ENCODE results near the gene ARL5B. TPM values are rescaled to one million over a fixed set of nuclear protein-coding genes. Genes with fewer than 3 reads are reported as not detected.

The ARL5B gene
- total RNA-seq, 2 donors from 2014 or later = 44.8 to 55.4 TPM

GRCh38 chr10:18687195-18687594, 28.0 kb downstream of the ARL5B start:
- Histone ChIP-seq H3K4me3 (ENCODE audit: low read length) (no peak overlapping the region), H3K9me3 (ENCODE audit: control insufficient read depth, low read length) (no peaks in the 10 kb centered on the region), H3K27ac (ENCODE audit: low read depth, low read length) (no peak overlapping the region), H3K27me3 (ENCODE audit: control insufficient read depth, insufficient read depth, low read length, poor library complexity, severe bottlenecking) (no peaks in the 10 kb centered on the region), H3K36me3 (ENCODE audit: control insufficient read depth, insufficient read depth, low read length) (peaks cover 5% of the 10 kb centered on the region), H3K9ac (ENCODE audit: extremely low read depth, low read length, poor library complexity, severe bottlenecking) (no peak overlapping the region), H3K4me1 (ENCODE audit: control insufficient read depth, insufficient read depth, low read length) (no peaks in the 10 kb centered on the region)
- Mint-ChIP-seq H3K27ac (no peak overlapping the region), H3K36me3 (ENCODE audit: low read depth) (no peaks in the 10 kb centered on the region), H3K27me3 (ENCODE audit: insufficient read depth) (no peaks in the 10 kb centered on the region), H3K9me3 (no peaks in the 10 kb centered on the region), H3K4me1 (no peaks in the 10 kb centered on the region), H3K4me3 (no peak overlapping the region)
- TF ChIP-seq, protein P1, sequence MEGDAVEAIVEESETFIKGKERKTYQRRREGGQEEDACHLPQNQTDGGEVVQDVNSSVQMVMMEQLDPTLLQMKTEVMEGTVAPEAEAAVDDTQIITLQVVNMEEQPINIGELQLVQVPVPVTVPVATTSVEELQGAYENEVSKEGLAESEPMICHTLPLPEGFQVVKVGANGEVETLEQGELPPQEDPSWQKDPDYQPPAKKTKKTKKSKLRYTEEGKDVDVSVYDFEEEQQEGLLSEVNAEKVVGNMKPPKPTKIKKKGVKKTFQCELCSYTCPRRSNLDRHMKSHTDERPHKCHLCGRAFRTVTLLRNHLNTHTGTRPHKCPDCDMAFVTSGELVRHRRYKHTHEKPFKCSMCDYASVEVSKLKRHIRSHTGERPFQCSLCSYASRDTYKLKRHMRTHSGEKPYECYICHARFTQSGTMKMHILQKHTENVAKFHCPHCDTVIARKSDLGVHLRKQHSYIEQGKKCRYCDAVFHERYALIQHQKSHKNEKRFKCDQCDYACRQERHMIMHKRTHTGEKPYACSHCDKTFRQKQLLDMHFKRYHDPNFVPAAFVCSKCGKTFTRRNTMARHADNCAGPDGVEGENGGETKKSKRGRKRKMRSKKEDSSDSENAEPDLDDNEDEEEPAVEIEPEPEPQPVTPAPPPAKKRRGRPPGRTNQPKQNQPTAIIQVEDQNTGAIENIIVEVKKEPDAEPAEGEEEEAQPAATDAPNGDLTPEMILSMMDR (conservative IDR thresholded peaks at IDR 0.05) = no peak
- 89 to 98% methylated on average over 3 to 7 of the region's 7 CpGs for WGBS, 2 experiments (ENCODE audit: insufficient coverage in 1 of 2, insufficient read length in 1 of 2)
- DNase-seq = no peak

DNA sequence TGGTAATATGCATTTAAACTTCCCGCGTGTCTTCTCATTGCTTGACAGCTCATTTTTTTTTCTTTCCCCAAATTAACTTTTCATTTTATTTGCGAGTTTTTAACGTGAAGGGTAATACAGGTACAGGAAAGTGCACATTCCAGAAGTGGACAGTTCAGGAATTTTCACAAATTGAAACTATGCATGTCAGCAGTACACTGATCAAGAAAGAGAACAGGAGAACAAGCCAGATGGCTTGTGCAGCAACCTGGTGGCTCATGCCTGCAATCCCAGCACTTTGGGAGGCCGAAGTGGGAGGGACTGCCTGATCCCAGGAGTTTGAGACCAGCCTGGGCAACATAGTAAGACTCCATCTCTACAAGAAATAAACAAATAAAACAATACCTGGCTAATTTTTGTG, 28.5 kb downstream of the ARL5B start:
- no peaks in the 10 kb centered on the region for H3K4me1 ChIP-seq (ENCODE audit: control insufficient read depth, insufficient read depth, low read length)

GRCh38 chr10:18689498-18689897, 30.3 kb downstream of the ARL5B start:
- 54% methylated on average over 2 of the region's 3 CpGs; no CpG with 5 or more reads in 1 of the 2 experiments for WGBS, 2 experiments (ENCODE audit: insufficient coverage in 1 of 2, insufficient read length in 1 of 2)
- no peaks in the 10 kb centered on the region for H3K36me3 ChIP-seq (ENCODE audit: control insufficient read depth, insufficient read depth, low read length)
- no peak overlapping the region for H3K27ac Mint-ChIP-seq

More for the DNA sequence above, 28.5 kb downstream of the ARL5B start:
- Mint-ChIP-seq H3K36me3 (ENCODE audit: low read depth) (no peaks in the 10 kb centered on the region), H3K27ac (no peak overlapping the region), H3K9me3 (no peaks in the 10 kb centered on the region), H3K4me3 (no peak overlapping the region), H3K4me1 (no peaks in the 10 kb centered on the region), H3K27me3 (ENCODE audit: insufficient read depth) (no peaks in the 10 kb centered on the region)
- TF ChIP-seq, protein P1 (conservative IDR thresholded peaks at IDR 0.05) = no peak
- WGBS, 2 experiments (ENCODE audit: insufficient coverage in 1 of 2, insufficient read length in 1 of 2) = 94 to 96% methylated on average over 4 to 5 of the region's 5 CpGs
- no peaks in the 10 kb centered on the region for H3K9me3 ChIP-seq (ENCODE audit: control insufficient read depth, low read length)
- no peak overlapping the region for H3K4me3 ChIP-seq (ENCODE audit: low read length)
- no peak for DNase-seq
- no peaks in the 10 kb centered on the region for H3K27me3 ChIP-seq (ENCODE audit: control insufficient read depth, insufficient read depth, low read length, poor library complexity, severe bottlenecking)
- no peaks in the 10 kb centered on the region for H3K36me3 ChIP-seq (ENCODE audit: control insufficient read depth, insufficient read depth, low read length)
- no peak overlapping the region for H3K27ac ChIP-seq (ENCODE audit: low read depth, low read length)
- H3K9ac ChIP-seq (ENCODE audit: extremely low read depth, low read length, poor library complexity, severe bottlenecking) = no peak overlapping the region

More at GRCh38 chr10:18689498-18689897, 30.3 kb downstream of the ARL5B start:
- Mint-ChIP-seq H3K4me1 (no peaks in the 10 kb centered on the region), H3K36me3 (ENCODE audit: low read depth) (no peaks in the 10 kb centered on the region), H3K4me3 (no peak overlapping the region), H3K27me3 (ENCODE audit: insufficient read depth) (no peaks in the 10 kb centered on the region), H3K9me3 (no peaks in the 10 kb centered on the region)
- Histone ChIP-seq H3K4me3 (ENCODE audit: low read length) (no peak overlapping the region), H3K27ac (ENCODE audit: low read depth, low read length) (no peak overlapping the region), H3K4me1 (ENCODE audit: control insufficient read depth, insufficient read depth, low read length) (no peaks in the 10 kb centered on the region), H3K27me3 (ENCODE audit: control insufficient read depth, insufficient read depth, low read length, poor library complexity, severe bottlenecking) (no peaks in the 10 kb centered on the region), H3K9ac (ENCODE audit: extremely low read depth, low read length, poor library complexity, severe bottlenecking) (no peak overlapping the region), H3K9me3 (ENCODE audit: control insufficient read depth, low read length) (no peaks in the 10 kb centered on the region)
- TF ChIP-seq, protein P1 (conservative IDR thresholded peaks at IDR 0.05) = peak; percentile 68
- DNase-seq = no peak

Measured in endodermal cell (in vitro differentiated cells).